G401 (cell line): ENCODE measurements around the gene MAP2K4. TPM values are rescaled to one million over a fixed set of nuclear protein-coding genes. Genes with fewer than 3 reads are reported as not detected.
A peak's percentile ranks its signal among the peaks of the same experiment; 100 is the strongest.

Source experiments
- DNase-seq: peaks from one replicate; pipeline ENCODE4 v3.0.0-alpha.2; 2015; ENCODE audit warnings: low spot score
- in situ Hi-C: cut with HindIII; loops from 2 replicates; pipeline ENCODE4 v1.10.0; 2016; ENCODE audit warnings: low sequenced_read_pairs, mixed read lengths
- total RNA-seq: library from RNA; depleted of rRNA; stranded (reverse); fragments of >200 nt; shearing (Covaris generic); gene quantifications from 2 replicates; pipeline ENCODE4 v1.2.3, GENCODE V29; 2014

Gene MAP2K4
- total RNA-seq, 1 experiment from 2014 or later, result 56.6 TPM

DNA sequence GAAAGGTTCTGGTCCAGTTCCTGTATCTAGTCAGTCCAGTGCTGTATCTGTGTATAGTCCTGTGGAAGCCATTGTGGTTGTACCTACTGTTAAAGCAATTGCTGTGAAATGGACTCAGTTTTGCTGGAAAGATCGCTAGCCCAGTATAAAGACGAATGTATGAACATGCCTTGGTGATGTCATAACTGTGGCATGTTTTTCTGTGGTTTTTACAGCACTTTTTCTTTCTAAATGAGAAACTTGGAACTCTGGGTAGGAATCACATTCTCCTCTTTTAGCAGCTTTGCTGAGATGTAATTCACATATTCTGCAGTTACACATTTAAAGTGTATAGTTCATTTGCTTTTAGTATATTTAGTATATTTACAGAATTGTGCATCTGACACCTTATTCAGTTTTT, 58.1 kb downstream of the MAP2K4 start:
- in situ Hi-C loops, result no loop called here
- DNase-seq, result no peak

DNA sequence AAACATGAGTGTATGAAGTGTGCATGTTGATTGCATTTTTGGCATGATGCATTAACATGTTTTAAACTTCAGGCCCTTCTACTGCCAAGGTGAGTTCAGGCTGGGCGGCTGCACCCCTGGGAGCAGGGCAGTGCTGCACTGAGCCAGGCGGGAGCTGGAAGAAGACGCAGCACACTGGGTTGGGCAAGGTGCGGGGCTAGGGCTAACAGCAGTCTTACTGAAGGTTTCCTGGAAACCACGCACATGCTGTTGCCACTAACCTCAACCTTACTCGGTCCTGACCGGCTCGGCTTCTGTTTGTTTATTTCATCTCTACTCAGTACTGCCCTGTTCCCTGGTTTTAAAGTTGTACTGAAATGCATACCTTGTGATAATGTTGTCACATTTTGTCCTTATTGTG, 61.0 kb downstream of the MAP2K4 start:
- no peak for DNase-seq
- in situ Hi-C loops, result no loop called here

DNA sequence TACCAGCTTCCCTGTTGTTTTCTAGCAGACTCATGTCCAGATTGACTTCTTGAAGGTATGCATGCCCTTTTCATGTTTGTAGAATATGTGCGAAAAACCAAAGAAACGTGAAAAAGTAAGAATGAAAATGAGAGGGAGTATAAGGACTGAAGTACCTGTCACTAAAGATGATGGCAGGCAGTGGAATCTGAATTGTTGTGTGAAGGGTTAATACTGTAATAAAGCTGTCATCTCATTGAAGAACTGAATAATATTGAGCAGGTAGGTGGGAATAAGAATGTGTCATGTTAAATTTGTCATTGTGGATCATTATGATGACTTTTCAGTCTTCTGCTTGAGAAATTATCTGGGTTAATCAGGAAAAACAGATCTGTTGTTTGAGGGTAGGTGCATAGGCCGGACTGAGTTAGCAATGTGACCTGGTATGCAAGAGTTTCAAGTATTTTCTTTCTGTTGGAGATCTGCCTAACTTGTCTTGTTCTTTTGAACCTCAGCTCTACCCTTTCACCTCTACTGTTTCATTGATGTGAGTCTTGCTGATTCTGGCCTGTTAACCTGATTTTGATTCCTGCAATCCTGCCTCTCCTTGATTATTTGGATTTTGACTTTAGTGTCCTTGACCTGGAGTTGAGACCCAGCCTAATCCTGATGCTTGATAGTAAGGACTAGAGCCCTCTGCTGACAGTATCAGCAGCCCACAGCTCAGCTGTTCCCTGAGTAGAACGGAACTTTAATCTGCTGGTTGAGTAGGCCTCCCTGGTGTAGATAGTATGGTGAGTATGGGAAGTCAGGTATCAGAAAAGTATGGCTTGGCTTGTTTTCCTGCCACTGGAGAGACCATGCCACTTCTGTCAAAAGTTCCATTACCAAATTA, 64.6 kb downstream of the MAP2K4 start:
- in situ Hi-C loops, result no loop called here
- DNase-seq, result no peak

DNA sequence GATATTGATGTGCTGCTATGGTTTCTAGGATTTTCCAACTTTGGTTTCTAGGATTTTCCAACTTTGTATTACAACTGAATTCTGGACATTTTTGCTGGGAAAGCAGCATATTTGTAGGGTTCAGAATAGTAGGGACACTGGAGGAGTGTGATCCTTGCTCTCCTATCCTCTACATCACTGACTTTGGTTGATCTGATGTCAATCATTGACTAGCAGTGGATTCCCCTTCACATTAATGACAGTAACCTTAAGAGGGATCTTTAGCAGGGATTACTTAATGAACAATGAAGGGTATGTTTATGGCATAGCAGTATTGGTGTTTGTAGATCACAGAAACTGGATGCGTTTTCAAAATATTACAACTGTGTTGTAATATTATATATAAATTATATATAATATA, 67.4 kb downstream of the MAP2K4 start:
- DNase-seq, result no peak
- in situ Hi-C loops, result no loop called here

DNA sequence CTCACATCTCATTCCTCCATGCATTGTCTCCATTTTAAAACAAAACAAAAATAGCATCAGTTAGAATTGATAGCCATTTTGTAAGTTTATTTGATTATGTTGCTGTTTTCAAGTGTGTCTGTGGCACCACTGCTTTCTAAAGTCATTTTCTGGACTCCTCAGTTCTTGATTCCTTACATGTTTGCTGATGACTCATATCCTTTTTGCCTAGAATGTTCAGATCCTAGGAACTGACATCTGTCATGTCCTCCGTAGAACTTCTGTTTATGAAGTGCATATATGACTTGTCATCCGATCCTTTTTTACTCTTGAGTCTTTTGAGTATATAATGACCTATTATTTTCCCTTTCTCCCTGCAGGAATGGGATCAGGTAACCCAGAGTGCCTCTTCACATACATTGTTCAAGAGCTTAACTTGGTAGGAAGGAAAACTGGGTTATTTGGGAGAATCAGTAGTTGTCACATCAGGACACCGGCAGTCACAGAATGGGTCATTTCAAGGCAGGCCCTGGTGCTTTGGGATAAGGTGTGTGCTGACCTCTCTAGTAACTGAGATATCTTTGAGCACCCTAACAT, 69.2 kb downstream of the MAP2K4 start:
- DNase-seq, result no peak
- in situ Hi-C loops, result no loop called here

DNA sequence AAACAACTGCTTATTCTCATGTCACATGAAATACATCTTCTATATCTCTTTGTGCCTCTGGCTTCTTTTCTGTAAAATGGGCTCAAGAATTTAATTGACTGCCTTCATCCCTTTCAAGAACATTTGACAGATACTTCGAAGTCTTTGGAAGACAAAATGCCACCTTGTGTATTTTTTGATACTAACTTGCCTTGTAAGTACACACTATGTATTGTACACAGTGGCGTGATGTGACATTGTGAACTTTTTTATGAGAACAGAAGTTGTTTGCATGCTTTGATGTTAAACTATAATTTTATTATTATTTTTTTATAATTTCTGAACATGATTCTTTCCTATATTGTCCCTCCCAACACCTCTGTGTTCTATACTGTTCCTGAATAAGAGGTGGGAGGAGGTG, 73.7 kb downstream of the MAP2K4 start:
- in situ Hi-C loops, result no loop called here

DNA sequence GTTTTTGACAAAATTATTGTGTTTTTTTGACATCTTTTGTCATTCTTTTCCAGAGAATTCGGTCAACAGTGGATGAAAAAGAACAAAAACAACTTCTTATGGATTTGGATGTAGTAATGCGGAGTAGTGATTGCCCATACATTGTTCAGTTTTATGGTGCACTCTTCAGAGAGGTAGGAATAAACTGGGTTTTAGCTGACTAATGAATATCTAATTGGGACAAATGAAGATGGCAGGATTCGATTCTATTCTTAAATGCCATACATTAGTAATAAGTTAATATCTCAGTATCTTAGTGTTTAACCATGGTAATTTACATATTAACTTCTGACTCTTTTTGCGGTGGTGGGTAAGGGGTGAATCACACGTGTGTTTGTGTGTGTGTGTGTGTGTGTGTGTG, 74.8 kb downstream of the MAP2K4 start:
- in situ Hi-C loops, result no loop called here
- no peak for DNase-seq

More for the DNA sequence above, 73.7 kb downstream of the MAP2K4 start:
- DNase-seq, result no peak

DNA sequence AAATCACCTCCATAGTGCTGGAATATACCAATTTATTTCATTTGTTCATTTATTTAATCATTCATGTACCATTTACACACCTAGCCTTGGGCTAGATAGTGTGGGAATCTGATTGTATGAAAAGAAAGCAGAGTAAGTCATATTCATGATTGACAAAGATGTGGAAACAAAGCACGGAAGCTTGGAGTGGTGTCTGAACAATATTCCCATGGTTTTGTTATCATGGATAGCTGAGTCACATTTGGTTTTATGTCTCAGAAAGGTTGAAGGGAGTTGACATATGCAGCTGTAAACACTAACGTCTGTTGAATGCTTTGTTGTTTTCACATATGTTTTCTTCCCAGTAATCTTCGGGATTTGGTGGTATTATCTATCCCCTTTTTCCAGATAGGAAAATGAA, 76.6 kb downstream of the MAP2K4 start:
- in situ Hi-C loops, result no loop called here

DNA sequence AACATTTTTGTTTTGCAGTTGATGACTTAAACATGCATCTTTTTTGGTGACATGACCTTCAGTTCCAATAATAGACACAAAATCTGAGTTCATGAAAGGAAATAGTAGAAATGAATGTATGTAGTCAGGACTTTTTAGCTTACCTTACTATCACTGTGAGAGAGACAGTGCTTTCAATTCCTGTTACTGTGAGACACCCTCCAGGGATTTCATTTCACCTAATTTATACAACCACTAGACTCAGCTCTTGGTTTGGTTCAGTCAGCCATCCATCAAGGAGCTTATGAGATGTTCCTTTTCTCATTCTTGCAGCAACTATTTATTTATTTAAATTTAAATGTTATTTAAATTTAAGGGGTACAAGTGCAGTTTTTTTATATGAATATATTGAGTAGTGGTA, 77.9 kb downstream of the MAP2K4 start:
- no peak for DNase-seq
- in situ Hi-C loops, result no loop called here

More for the DNA sequence above, 76.6 kb downstream of the MAP2K4 start:
- DNase-seq, result no peak

DNA sequence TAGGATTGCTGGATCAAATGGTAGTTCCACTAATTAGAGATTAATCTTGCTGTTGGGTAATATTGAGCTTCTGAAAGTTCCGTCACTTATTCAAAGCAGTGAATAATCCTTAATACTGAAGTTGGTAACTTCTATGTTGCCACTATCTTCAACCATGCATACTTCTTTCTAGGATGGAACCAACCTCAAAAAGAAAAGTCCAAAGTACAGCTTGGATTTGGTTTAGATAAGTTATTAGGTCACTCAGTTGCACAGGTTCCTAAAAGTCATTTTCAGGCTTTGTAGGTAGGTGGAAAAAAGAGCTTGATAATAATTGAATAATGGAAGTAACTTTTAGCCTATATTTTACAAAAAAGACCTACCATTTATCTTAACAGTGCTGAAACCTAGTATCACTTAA, 78.7 kb downstream of the MAP2K4 start:
- DNase-seq, result no peak
- in situ Hi-C loops, result no loop called here

DNA sequence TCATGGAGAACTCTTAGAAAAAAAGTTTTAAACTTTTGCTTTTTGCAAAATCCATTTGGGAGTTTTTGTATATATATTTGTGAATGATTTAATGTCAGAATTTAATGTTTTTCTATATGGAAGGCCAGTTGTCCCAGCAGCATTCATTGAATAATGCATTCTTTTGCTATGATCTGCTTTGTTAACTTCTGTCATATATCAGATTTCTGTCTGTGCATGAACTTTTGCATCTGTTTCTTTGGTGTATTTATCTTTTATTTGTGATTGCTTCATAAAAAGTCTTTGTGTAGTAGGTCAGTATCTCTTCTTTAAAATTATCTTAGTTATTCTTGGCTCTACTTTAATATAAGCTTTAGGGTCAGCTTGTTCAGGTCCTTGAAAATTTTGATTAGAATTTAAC, 84.2 kb downstream of the MAP2K4 start:
- no peak for DNase-seq

DNA sequence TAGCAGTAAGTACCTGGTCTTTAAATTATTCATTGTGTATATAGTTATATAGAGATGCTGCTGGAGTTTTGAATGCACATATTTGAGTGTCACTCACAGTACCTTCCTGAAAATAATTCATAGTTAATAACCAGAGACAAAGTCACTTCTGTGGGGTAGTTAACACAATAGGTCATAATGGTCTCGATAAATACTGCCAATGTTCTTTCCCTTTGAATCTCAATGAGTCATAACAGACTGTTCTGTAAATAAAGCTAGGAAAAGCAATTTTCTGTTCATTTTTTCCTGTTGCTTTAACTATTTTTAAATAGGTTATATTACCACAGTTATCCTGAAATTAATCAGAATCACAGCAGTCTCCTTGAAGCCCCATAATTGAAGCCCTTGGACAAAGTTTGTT, 87.2 kb downstream of the MAP2K4 start:
- in situ Hi-C loops, result no loop called here
- DNase-seq, result no peak

More for the DNA sequence above, 84.2 kb downstream of the MAP2K4 start:
- in situ Hi-C loops, result no loop called here

DNA sequence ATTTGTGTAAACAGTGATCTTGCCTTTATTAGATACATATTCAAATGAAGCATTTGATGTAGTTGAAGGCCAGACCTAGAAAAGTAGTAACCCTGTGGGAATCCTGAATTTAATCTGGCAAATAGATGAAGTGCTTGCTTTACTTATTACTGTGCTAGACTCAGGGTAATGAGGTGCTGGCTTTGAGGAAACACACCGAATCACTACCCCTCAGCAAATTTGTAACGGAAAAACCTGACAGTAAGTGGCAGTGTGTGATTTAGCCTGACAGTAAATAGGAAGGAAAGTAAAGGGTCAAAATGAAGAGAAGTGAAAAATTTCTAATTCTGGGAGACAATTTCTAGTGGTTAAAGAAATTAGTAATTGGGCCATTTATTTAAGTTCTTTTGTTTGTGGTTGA, 90.2 kb downstream of the MAP2K4 start:
- DNase-seq, result no peak
- in situ Hi-C loops, result no loop called here

DNA sequence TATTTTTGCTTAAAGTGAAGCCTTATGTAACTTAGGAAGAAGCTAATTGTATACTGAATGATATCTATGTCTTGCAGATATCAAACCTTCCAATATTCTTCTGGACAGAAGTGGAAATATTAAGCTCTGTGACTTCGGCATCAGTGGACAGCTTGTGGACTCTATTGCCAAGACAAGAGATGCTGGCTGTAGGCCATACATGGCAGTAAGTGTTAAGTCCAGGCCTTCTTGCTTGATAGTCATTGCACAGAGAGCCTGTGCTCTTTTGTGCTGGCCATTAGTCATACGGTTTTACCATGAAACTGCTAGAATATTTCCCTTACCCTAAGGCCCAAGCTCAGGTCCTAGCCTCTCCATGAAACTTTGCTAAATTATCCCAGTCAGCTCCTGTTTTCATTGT, 92.5 kb downstream of the MAP2K4 start:
- in situ Hi-C loops, result no loop called here

DNA sequence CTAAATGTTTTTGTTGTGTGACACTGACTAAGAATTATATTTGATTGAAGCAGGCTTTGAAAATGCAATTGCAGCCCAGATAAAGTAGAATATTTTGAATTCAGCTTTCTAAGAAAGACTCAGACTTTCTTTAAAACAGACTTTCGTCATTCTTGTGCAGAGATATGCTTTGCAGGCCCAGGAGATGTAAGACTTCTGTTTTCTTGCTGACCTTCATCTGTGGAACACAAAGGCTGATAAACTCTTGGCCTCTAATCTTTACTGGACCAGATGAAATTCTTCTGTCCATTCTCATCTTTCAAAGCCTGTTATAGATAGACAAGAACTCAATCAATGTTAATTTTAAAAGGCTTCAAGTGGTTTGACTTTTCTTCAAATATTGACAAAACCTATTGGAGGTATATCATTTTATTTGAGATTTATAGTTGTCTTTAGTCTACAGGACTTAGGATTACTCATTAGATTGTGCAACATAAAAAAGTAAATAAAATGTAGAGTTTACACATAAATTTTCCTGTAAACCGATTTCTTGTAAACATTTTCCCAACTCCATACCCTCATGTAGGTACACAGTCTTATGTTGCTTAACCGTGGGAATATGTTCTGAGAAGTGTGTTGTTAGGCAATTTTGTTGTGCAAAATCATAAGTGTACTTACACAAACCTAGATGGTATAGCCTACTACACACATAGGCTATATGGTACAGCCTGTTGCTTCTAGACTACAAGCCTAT, 94.2 kb downstream of the MAP2K4 start:
- in situ Hi-C loops, result no loop called here
- DNase-seq, result no peak

More for the DNA sequence above, 92.5 kb downstream of the MAP2K4 start:
- peak; percentile 93 for DNase-seq

DNA sequence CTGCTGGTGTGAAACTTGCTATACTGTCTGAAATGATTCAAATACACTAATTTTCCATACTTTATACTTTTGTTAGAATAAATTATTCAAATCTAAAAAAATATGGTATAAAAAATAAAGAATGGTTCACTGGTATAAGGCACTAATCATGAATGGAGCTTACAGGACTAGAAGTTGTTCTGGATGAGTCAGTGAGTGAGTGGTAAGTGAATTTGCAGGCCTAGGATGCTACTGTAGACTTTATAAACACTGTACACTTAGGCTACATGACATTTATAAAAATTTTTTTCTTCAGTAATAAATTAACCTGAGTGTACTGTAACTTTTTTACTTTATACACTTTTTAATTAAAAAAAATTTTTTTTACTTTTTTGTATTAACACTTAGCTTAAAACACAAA, 95.5 kb downstream of the MAP2K4 start:
- in situ Hi-C loops, result no loop called here
- no peak for DNase-seq

DNA sequence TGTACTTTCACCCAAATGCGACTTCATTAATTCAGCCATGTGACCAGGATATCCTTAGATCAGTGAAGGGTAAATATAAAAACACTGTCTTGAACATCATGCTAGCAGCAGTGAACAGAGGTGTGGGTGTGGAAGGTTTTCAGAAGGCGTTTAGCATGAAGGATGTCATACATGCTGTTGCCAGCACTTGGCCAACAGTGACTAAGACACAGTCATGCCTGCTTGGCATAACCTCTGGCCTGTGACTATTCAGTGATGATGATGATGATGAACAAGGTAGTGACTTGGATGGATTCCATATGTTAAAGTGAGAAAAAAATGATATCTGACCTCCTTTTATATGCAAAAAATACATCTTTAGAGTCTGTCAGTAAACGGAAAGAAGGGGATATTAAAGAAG, 97.9 kb downstream of the MAP2K4 start:
- in situ Hi-C loops, result no loop called here
- DNase-seq, result no peak

DNA sequence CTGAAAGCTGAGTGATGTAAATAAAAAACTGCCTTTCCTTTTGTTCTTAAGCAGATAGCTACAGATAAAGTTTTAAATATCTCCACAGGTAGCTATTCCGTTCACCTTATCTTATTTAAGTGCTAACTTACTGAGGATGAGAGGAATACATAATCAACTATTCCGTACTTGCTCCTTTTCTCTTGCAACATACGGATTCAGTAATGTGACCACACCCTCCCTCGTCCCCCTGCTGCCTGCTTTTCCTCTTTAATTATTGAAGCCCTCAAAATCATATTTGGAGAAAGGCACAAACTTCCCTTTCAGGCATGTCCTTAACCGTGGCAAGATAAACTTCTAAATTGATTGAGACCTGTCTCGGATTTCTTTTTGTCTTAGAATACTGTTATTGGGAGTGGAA, 101.4 kb downstream of the MAP2K4 start:
- in situ Hi-C loops, result no loop called here
- no peak for DNase-seq

DNA sequence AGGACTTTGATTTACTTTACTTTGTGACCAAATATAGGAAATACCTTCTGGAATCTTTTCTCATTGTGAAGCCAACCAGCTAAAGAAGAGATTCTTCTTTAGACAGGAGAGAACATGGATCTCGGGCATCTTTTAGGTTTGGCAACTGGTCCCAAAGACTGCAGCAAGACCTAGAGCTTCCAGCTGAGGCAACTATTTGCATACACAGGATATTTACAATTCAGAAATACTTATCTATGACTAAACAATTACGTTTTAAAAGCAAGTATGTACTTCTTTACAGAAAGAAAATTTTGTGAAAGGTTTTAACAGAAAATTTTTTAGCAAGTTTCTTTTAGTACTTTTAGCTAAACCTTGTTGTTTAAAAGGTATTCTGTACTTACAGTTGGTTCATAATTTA, 106.5 kb downstream of the MAP2K4 start:
- in situ Hi-C loops, result no loop called here
- DNase-seq, result no peak

DNA sequence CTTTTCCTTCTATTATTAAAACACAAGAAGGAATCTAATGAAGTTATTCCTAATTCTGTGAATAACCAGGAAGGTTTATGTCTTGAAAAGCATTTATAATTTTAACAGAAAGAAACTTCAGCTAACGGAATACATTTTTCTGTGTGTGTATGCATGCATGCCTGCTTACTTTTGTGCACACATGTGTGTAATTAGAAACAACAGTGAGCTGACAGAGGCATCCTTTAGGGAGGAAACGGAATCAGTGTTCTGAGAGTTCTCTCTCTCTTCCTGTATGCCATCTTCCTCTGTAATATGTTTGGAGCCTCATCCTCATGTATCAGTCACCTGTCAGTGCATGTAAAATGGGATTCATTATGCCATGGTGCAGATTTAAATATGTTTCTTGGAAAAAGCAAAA, 107.0 kb downstream of the MAP2K4 start:
- no peak for DNase-seq
- in situ Hi-C loops, result no loop called here
